Stimulated activated memory B cell treated with anti-CD40 and anti-IgM and Interleukin-4, amounts not matched to agents 10 μg/mL and 1 μg/mL and 100 μg/mL, for 72 hours (primary cell): ENCODE results near the gene SDR42E1.
A peak's percentile ranks its signal among the peaks of the same experiment; 100 is the strongest.
"Not testable (repeated sequence)": the region's sequence is repeated elsewhere in the genome, so short reads cannot be mapped to it uniquely, and the experiment has no call there.

Experiments used
- ATAC-seq: fragments of 150-1000 bp; cut with Tn5 transposase; 2 replicates; pipeline ENCODE4 v1.10.0; 2021
- H3K27ac Mint-ChIP-seq: one replicate; pipeline ENCODE4 v1.8.0; 2022; ENCODE audit warnings: mild to moderate bottlenecking, mixed read lengths
- H3K27me3 Mint-ChIP-seq: one replicate; pipeline ENCODE4 v1.8.0; 2022; ENCODE audit warnings: mixed read lengths
- H3K36me3 Mint-ChIP-seq: one replicate; pipeline ENCODE4 v1.8.0; 2022; ENCODE audit warnings: mixed read lengths
- H3K4me1 Mint-ChIP-seq: one replicate; pipeline ENCODE4 v1.8.0; 2022; ENCODE audit warnings: mixed read lengths
- H3K4me3 Mint-ChIP-seq: one replicate; pipeline ENCODE4 v1.8.0; 2022; ENCODE audit warnings: mild to moderate bottlenecking, moderate library complexity, mixed read lengths
- H3K9me3 Mint-ChIP-seq: one replicate; pipeline ENCODE4 v1.8.0; 2022; ENCODE audit warnings: mixed read lengths

The SDR42E1 gene

GRCh38 chr16:81996664-81997509, 14.4 kb downstream of the SDR42E1 start:
- no peaks in the 10 kb centered on the region for H3K27me3 Mint-ChIP-seq
- H3K4me1 Mint-ChIP-seq, result no peaks in the 10 kb centered on the region
- ATAC-seq, result no peak
- no peak overlapping the region for H3K27ac Mint-ChIP-seq
- no peaks in the 10 kb centered on the region for H3K9me3 Mint-ChIP-seq
- H3K36me3 Mint-ChIP-seq, result peaks cover 36% of the 10 kb centered on the region
- no peak overlapping the region for H3K4me3 Mint-ChIP-seq

- peaks cover 29% of the 10 kb centered on the region for H3K36me3 Mint-ChIP-seq
- no peak overlapping the region for H3K4me3 Mint-ChIP-seq
- H3K9me3 Mint-ChIP-seq, result no peaks in the 10 kb centered on the region
- H3K4me1 Mint-ChIP-seq, result no peaks in the 10 kb centered on the region
- ATAC-seq, result no peak
- H3K27me3 Mint-ChIP-seq, result no peaks in the 10 kb centered on the region
- no peak overlapping the region for H3K27ac Mint-ChIP-seq
Measured at GRCh38 chr16:81995651-81996050, 15.6 kb downstream of the SDR42E1 start.

GRCh38 chr16:81994485-81994884, 16.8 kb downstream of the SDR42E1 start:
- peaks cover 22% of the 10 kb centered on the region for H3K36me3 Mint-ChIP-seq
- H3K4me1 Mint-ChIP-seq, result no peaks in the 10 kb centered on the region
- no peaks in the 10 kb centered on the region for H3K27me3 Mint-ChIP-seq
- no peak overlapping the region for H3K4me3 Mint-ChIP-seq
- no peak overlapping the region for H3K27ac Mint-ChIP-seq
- ATAC-seq, result no peak
- no peaks in the 10 kb centered on the region for H3K9me3 Mint-ChIP-seq

- Mint-ChIP-seq H3K27ac (no peak overlapping the region), H3K27me3 (no peaks in the 10 kb centered on the region), H3K36me3 (peaks cover 12% of the 10 kb centered on the region), H3K9me3 (no peaks in the 10 kb centered on the region), H3K4me1 (no peaks in the 10 kb centered on the region), H3K4me3 (no peak overlapping the region)
- ATAC-seq, result no peak
Measured at GRCh38 chr16:81992859-81993258, 18.4 kb downstream of the SDR42E1 start.

GRCh38 chr16:81987706-81988105, 23.6 kb downstream of the SDR42E1 start:
- Mint-ChIP-seq H3K36me3 (no peaks in the 10 kb centered on the region), H3K27ac (no peak overlapping the region), H3K4me1 (no peaks in the 10 kb centered on the region), H3K27me3 (no peaks in the 10 kb centered on the region), H3K4me3 (no peak overlapping the region), H3K9me3 (no peaks in the 10 kb centered on the region)
- ATAC-seq, result no peak

- H3K4me3 Mint-ChIP-seq, result no peak overlapping the region
- no peaks in the 10 kb centered on the region for H3K27me3 Mint-ChIP-seq
- H3K9me3 Mint-ChIP-seq, result no peaks in the 10 kb centered on the region
- no peak overlapping the region for H3K27ac Mint-ChIP-seq
- ATAC-seq, result no peak
- H3K36me3 Mint-ChIP-seq, result no peaks in the 10 kb centered on the region
- H3K4me1 Mint-ChIP-seq, result no peaks in the 10 kb centered on the region
Measured at GRCh38 chr16:81987121-81987520, 24.1 kb downstream of the SDR42E1 start.

- Mint-ChIP-seq H3K36me3 (peaks cover 11% of the 10 kb centered on the region), H3K9me3 (peaks cover 11% of the 10 kb centered on the region), H3K27me3 (peaks cover 25% of the 10 kb centered on the region)
- H3K4me1 Mint-ChIP-seq, H3K27ac Mint-ChIP-seq, H3K4me3 Mint-ChIP-seq, ATAC-seq: not testable (repeated sequence)
Measured at GRCh38 chr16:81977335-81977942, 33.8 kb downstream of the SDR42E1 start.

GRCh38 chr16:81975637-81976036, 35.6 kb downstream of the SDR42E1 start:
- peaks cover 28% of the 10 kb centered on the region for H3K36me3 Mint-ChIP-seq
- H3K4me1 Mint-ChIP-seq, result no peaks in the 10 kb centered on the region
- peaks cover 25% of the 10 kb centered on the region for H3K27me3 Mint-ChIP-seq
- peaks cover 27% of the 10 kb centered on the region for H3K9me3 Mint-ChIP-seq
- ATAC-seq, result no peak
- H3K4me3 Mint-ChIP-seq, result no peak overlapping the region
- H3K27ac Mint-ChIP-seq, result no peak overlapping the region

- Mint-ChIP-seq H3K27me3 (peaks cover 25% of the 10 kb centered on the region), H3K4me1 (no peaks in the 10 kb centered on the region), H3K36me3 (peaks cover 31% of the 10 kb centered on the region), H3K9me3 (peaks cover 36% of the 10 kb centered on the region), H3K27ac (no peak overlapping the region), H3K4me3 (no peak overlapping the region)
- ATAC-seq, result no peak
Measured at GRCh38 chr16:81973737-81974136, 37.5 kb downstream of the SDR42E1 start.

- H3K9me3 Mint-ChIP-seq, result peaks cover 34% of the 10 kb centered on the region
- no peak overlapping the region for H3K4me3 Mint-ChIP-seq
- peaks cover 24% of the 10 kb centered on the region for H3K27me3 Mint-ChIP-seq
- no peak for ATAC-seq
- H3K36me3 Mint-ChIP-seq, result peaks cover 31% of the 10 kb centered on the region
- no peak overlapping the region for H3K27ac Mint-ChIP-seq
- peaks cover 7% of the 10 kb centered on the region for H3K4me1 Mint-ChIP-seq
Measured at GRCh38 chr16:81971853-81972252, 39.4 kb downstream of the SDR42E1 start.

- Mint-ChIP-seq H3K27ac (no peak overlapping the region), H3K27me3 (no peaks in the 10 kb centered on the region), H3K9me3 (peaks cover 34% of the 10 kb centered on the region), H3K4me3 (no peak overlapping the region), H3K36me3 (peaks cover 23% of the 10 kb centered on the region), H3K4me1 (peaks cover 29% of the 10 kb centered on the region)
- ATAC-seq, result no peak
Measured at GRCh38 chr16:81967358-81967757, 43.9 kb downstream of the SDR42E1 start.

- peaks cover 15% of the 10 kb centered on the region for H3K9me3 Mint-ChIP-seq
- no peak overlapping the region for H3K27ac Mint-ChIP-seq
- no peaks in the 10 kb centered on the region for H3K27me3 Mint-ChIP-seq
- ATAC-seq, result peak; percentile 45
- peaks cover 17% of the 10 kb centered on the region for H3K36me3 Mint-ChIP-seq
- peak overlapping the region; percentile 0 for H3K4me3 Mint-ChIP-seq
- peaks cover 29% of the 10 kb centered on the region for H3K4me1 Mint-ChIP-seq
Measured at GRCh38 chr16:81964808-81965207, 46.5 kb downstream of the SDR42E1 start.

- no peaks in the 10 kb centered on the region for H3K27me3 Mint-ChIP-seq
- no peak overlapping the region for H3K4me3 Mint-ChIP-seq
- H3K4me1 Mint-ChIP-seq, result no peaks in the 10 kb centered on the region
- H3K27ac Mint-ChIP-seq, result no peak overlapping the region
- no peak for ATAC-seq
- H3K36me3 Mint-ChIP-seq, result peaks cover 93% of the 10 kb centered on the region
- H3K9me3 Mint-ChIP-seq, result no peaks in the 10 kb centered on the region
Measured at GRCh38 chr16:81956213-81956948, 54.9 kb downstream of the SDR42E1 start.

GRCh38 chr16:81951564-81951963, 59.7 kb downstream of the SDR42E1 start:
- Mint-ChIP-seq H3K27ac (no peak overlapping the region), H3K4me1 (no peaks in the 10 kb centered on the region), H3K36me3 (peaks cover 97% of the 10 kb centered on the region), H3K9me3 (peaks cover 16% of the 10 kb centered on the region), H3K27me3 (no peaks in the 10 kb centered on the region), H3K4me3 (no peak overlapping the region)
- no peak for ATAC-seq

GRCh38 chr16:81946206-81946605, 65.1 kb downstream of the SDR42E1 start:
- Mint-ChIP-seq H3K4me3 (no peak overlapping the region), H3K27ac (no peak overlapping the region), H3K9me3 (peaks cover 16% of the 10 kb centered on the region), H3K27me3 (no peaks in the 10 kb centered on the region), H3K4me1 (no peaks in the 10 kb centered on the region), H3K36me3 (peaks cover 96% of the 10 kb centered on the region)
- no peak for ATAC-seq
